Activated naive CD4-positive, alpha-beta T cell treated with anti-CD3 and anti-CD28 coated beads, Interleukin-2, amount 50 U/mL, for 72 hours (primary cell): ENCODE data around the gene RSPH3. TPM values are rescaled to one million over a fixed set of nuclear protein-coding genes. Genes with fewer than 3 reads are reported as not detected.
"Not testable (repeated sequence)": the region's sequence is repeated elsewhere in the genome, so short reads cannot be mapped to it uniquely, and the experiment has no call there.

Source experiments
- ATAC-seq, 2 donors: fragments of 150-1000 bp; cut with Tn5 transposase; 2 replicates each; pipeline ENCODE4 v1.10.0; 2021; ENCODE audit warnings: mild to moderate bottlenecking in 2 of 2, moderate library complexity in 2 of 2
- DNase-seq, 2 donors: peaks; one replicate each; pipeline ENCODE4 v3.0.0; 2021 to 2022; ENCODE audit warnings: low spot score in 2 of 2
- H3K27ac Mint-ChIP-seq, 2 donors: one replicate each; pipeline ENCODE4 v1.8.0; 2022; ENCODE audit warnings: mild to moderate bottlenecking in 2 of 2, mixed read lengths in 2 of 2
- H3K36me3 Mint-ChIP-seq, 2 donors: one replicate each; pipeline ENCODE4 v1.8.0; 2022; ENCODE audit warnings: mixed read lengths in 2 of 2
- H3K9me3 Mint-ChIP-seq, 2 donors: one replicate each; pipeline ENCODE4 v1.8.0; 2022; ENCODE audit warnings: mixed read lengths in 2 of 2
- total RNA-seq, 2 donors: library from RNA; stranded (reverse); gene quantifications; one replicate each; pipeline ENCODE4 v1.2.3, GENCODE V29; 2022

Gene RSPH3
- total RNA-seq, 2 donors from 2014 or later: 2.0 to 7.1 TPM

- no peaks in the 10 kb centered on the region for H3K9me3 Mint-ChIP-seq
- no peak for DNase-seq
- no peak for ATAC-seq
- peak overlapping the region in 1 of 2 donors; percentile 8 for H3K27ac Mint-ChIP-seq
- peaks cover 6 to 7% of the 10 kb centered on the region in 2 donors for H3K36me3 Mint-ChIP-seq
Measured at GRCh38 chr6:159002432-159003155, 2.6 kb upstream of the RSPH3 start.

GRCh38 chr6:158999154-158999665 lies 792 bp downstream of the RSPH3 start:
- Mint-ChIP-seq H3K36me3 (peaks cover 6 to 29% of the 10 kb centered on the region in 2 donors), H3K9me3 (no peaks in the 10 kb centered on the region), H3K27ac (peak overlapping the region; percentile 89 to 97)
- ATAC-seq (peak; percentile 30 to 40), DNase-seq (no peak)

GRCh38 chr6:158996856-158997255 lies 3.1 kb downstream of the RSPH3 start:
- Mint-ChIP-seq H3K27ac (no peak overlapping the region), H3K9me3 (no peaks in the 10 kb centered on the region), H3K36me3 (peaks cover 6 to 38% of the 10 kb centered on the region in 2 donors)
- ATAC-seq: no peak
- no peak for DNase-seq

- no peak for DNase-seq
Measured at GRCh38 chr6:158993639-158994038, 6.4 kb downstream of the RSPH3 start.

GRCh38 chr6:158991017-158991723 lies 8.8 kb downstream of the RSPH3 start:
- H3K27ac Mint-ChIP-seq: peak overlapping the region; percentile 27 to 50
- DNase-seq: no peak
- peaks cover 9 to 57% of the 10 kb centered on the region in 2 donors for H3K36me3 Mint-ChIP-seq
- H3K9me3 Mint-ChIP-seq: peaks cover 10 to 13% of the 10 kb centered on the region in 2 donors
- ATAC-seq: peak in 1 of 2 donors; percentile 11

More at GRCh38 chr6:158993639-158994038, 6.4 kb downstream of the RSPH3 start:
- Mint-ChIP-seq H3K9me3 (peaks cover 4 to 7% of the 10 kb centered on the region in 2 donors), H3K36me3 (peaks cover 9 to 57% of the 10 kb centered on the region in 2 donors), H3K27ac (no peak overlapping the region)
- no peak for ATAC-seq

- peaks cover 10 to 13% of the 10 kb centered on the region in 2 donors for H3K9me3 Mint-ChIP-seq
- ATAC-seq: not testable (repeated sequence)
Measured at GRCh38 chr6:158989711-158990110, 10.3 kb downstream of the RSPH3 start.

GRCh38 chr6:158988477-158988876 lies 11.5 kb downstream of the RSPH3 start:
- Mint-ChIP-seq H3K27ac (no peak overlapping the region), H3K36me3 (peaks cover 9 to 46% of the 10 kb centered on the region in 2 donors), H3K9me3 (peaks cover 10 to 13% of the 10 kb centered on the region in 2 donors)
- DNase-seq (no peak), ATAC-seq (no peak)

More at GRCh38 chr6:158989711-158990110, 10.3 kb downstream of the RSPH3 start:
- H3K36me3 Mint-ChIP-seq: peaks cover 9 to 46% of the 10 kb centered on the region in 2 donors
- DNase-seq, H3K27ac Mint-ChIP-seq: not testable (repeated sequence)

GRCh38 chr6:158987657-158988056 lies 12.3 kb downstream of the RSPH3 start:
- DNase-seq (no peak), ATAC-seq (peak; percentile 41 to 94)
- Mint-ChIP-seq H3K9me3 (peaks cover 10 to 13% of the 10 kb centered on the region in 2 donors), H3K27ac (no peak overlapping the region), H3K36me3 (peaks cover 9 to 43% of the 10 kb centered on the region in 2 donors)

GRCh38 chr6:158978757-158979156 lies 21.2 kb downstream of the RSPH3 start:
- no peaks in the 10 kb centered on the region for H3K9me3 Mint-ChIP-seq
- ATAC-seq (no peak), DNase-seq (no peak)
- no peaks in the 10 kb centered on the region for H3K36me3 Mint-ChIP-seq
- no peak overlapping the region for H3K27ac Mint-ChIP-seq

GRCh38 chr6:158977382-158977781 lies 22.6 kb downstream of the RSPH3 start:
- Mint-ChIP-seq H3K27ac (no peak overlapping the region), H3K9me3 (no peaks in the 10 kb centered on the region), H3K36me3 (no peaks in the 10 kb centered on the region)
- DNase-seq (no peak), ATAC-seq (no peak)

GRCh38 chr6:158972241-158973233 lies 27.5 kb downstream of the RSPH3 start:
- H3K36me3 Mint-ChIP-seq: peaks cover 7 to 13% of the 10 kb centered on the region in 2 donors
- H3K9me3 Mint-ChIP-seq: peaks cover 8 to 14% of the 10 kb centered on the region in 2 donors
- H3K27ac Mint-ChIP-seq: no peak overlapping the region
- ATAC-seq (peak; percentile 40 to 53), DNase-seq (no peak)

GRCh38 chr6:158970640-158971275 lies 29.2 kb downstream of the RSPH3 start:
- Mint-ChIP-seq H3K36me3 (peaks cover 7 to 20% of the 10 kb centered on the region in 2 donors), H3K9me3 (peaks cover 8 to 17% of the 10 kb centered on the region in 2 donors), H3K27ac (no peak overlapping the region)
- no peak for ATAC-seq
- DNase-seq: no peak

- no peak for DNase-seq
- ATAC-seq: no peak
- H3K36me3 Mint-ChIP-seq: peaks cover 7 to 20% of the 10 kb centered on the region in 2 donors
- H3K9me3 Mint-ChIP-seq: peaks cover 8 to 17% of the 10 kb centered on the region in 2 donors
- H3K27ac Mint-ChIP-seq: no peak overlapping the region
Measured at GRCh38 chr6:158969148-158969547, 30.9 kb downstream of the RSPH3 start.

GRCh38 chr6:158963020-158963808 lies 36.8 kb downstream of the RSPH3 start:
- Mint-ChIP-seq H3K36me3 (peaks cover 0 to 7% of the 10 kb centered on the region in 2 donors), H3K27ac (no peak overlapping the region)
- ATAC-seq: no peak

GRCh38 chr6:158962371-158962770 lies 37.6 kb downstream of the RSPH3 start:
- ATAC-seq (no peak), DNase-seq (no peak)
- H3K36me3 Mint-ChIP-seq: peaks cover 0 to 7% of the 10 kb centered on the region in 2 donors
- peaks cover 0 to 2% of the 10 kb centered on the region in 2 donors for H3K9me3 Mint-ChIP-seq
- H3K27ac Mint-ChIP-seq: no peak overlapping the region

More at GRCh38 chr6:158963020-158963808, 36.8 kb downstream of the RSPH3 start:
- no peak for DNase-seq
- peaks cover 0 to 6% of the 10 kb centered on the region in 2 donors for H3K9me3 Mint-ChIP-seq
